Activated T-cell treated with anti-CD3 and anti-CD28 coated beads for 1 hour (primary cell): ENCODE results near the gene PSD4.

Experiments used
- DNase-seq: peaks from one replicate; pipeline ENCODE4 v3.0.0-alpha.2; 2020; ENCODE audit warnings: low read depth

Gene PSD4

DNA sequence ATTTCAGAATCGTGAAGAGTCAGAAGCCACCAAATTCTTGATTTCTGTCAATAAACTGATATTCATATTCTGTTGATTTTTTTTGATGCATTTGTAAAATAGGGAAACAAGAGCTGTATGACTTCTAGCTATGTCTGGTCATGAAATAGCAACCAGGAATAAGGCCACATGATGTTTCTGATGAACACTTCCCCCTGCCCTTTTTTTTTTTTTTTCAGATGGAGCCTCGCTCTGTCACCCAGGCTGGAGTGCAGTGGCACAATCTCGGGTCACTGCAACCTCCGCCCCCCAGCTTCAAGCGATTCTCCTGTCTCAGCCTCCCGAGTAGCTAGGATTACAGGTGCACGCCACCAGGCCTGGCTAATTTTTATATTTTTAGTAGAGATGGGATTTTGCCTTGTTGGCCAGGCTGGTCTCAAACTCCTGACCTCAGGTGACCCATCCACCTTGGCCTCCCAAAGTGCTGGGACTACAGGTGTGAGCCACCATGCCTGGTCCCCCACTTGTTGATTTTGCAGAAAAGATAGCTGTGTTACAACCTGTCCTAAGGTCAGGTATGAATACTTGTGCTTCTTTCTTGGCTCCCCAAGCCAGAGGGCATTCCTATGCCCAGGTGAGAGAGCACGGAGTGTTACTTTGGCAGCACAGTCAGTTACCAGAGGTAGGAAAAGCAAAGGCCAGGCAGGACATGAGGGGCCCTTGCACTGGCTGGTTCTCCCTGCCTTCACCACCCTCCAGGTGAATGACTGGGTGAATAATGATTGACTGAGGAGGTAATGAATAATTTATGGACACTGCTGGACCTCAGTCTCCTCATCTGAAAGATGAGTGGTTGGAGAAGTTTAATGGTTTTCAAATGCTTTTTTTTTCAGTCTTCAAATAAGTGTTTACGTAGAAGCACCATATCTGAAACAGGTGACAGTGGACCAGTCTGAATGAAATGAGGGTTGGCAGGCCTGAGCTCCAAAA, 65.4 kb downstream of the PSD4 start:
- DNase-seq: no peak

- DNase-seq: no peak
Measured at GRCh38 chr2:113240150-113240914, 66.6 kb downstream of the PSD4 start.

DNA sequence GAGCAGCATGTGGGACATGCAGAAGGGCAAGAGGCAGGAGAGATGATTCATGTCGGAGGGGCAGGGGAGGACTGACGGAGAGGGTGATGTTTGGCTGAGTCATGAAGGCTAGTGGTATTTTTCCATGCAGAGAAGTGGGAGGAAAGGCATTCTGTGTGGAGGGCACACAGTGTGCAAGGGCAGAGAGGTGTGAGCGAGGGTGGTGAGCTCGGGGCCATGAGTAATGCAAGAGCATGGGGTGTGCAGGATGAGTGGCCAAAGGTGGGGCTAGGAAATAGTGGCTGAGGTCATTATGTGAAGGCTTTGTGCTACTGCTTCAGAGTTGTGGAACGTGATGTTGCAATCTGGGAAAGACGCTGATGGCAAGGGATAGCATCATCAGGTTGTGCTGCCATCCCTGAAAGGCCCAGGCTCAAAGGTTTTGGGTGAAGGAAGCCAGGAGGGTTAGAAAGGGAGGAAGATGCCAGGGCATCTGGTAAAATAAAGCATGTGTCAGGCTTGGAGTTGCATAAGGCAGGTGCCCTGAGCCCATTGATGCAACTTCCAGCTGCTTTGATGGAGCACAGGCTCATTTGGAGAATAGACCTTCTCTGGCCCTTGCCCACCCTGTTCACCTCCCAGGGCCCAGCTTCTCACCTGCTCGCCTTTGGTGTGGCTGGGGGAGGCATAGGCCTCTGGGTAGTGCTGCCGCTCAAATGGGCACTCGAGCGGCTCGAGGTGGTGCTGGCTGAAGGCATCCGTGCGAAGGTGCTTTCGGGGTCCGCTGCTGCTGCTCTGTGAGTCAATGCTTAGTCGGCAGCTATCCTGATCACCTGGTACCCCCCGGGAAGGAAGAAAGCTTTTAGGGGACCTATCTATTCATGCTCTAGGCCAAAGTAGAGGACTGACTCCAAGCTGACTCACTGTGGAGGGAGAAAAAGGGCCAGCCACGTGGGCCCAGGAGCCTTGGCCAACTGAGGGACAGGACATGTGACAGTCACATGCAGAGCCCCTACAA, 67.4 kb downstream of the PSD4 start:
- no peak for DNase-seq

GRCh38 chr2:113242327-113242726, 68.6 kb downstream of the PSD4 start:
- DNase-seq: no peak

- DNase-seq: no peak
Measured at GRCh38 chr2:113245276-113245711, 71.5 kb downstream of the PSD4 start.

GRCh38 chr2:113246606-113247005, 72.8 kb downstream of the PSD4 start:
- no peak for DNase-seq

DNA sequence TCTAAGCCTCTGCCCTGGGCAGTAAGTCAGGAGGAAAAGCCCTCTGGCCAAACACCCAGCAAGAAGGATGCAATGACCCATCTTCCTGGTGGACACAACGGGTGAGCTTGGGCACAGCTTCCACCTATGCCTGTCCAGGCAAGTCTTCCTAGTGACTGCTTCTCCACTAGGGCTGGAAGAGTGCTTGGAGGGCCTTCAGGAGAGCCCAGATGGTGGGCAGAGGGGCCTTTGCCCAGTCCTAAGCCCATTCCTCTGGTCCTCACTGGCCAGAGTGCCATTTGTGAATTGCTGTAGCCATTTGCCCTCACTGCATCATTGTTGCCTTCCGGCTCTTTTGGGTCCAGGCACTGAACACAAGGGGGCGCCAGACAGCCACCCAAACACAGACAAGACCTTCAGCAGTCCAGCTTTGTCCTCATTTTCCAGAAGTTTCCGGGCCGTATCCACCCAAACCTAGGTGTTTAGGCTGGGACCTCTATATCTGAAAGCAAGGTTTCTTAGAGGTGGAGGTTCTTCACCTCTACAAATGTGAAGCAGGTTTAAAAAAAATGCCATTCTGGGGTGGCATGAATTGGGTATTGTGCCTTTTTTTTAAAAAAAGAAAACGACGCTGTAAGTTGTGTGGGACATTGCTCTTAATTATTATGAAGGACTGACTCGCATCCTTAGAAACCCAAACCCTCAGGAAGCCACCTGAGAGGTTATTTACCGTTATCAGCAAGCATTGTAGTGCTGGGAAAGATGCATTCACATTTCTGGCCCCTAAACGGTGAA, 75.4 kb downstream of the PSD4 start:
- DNase-seq: peak; percentile 71

DNA sequence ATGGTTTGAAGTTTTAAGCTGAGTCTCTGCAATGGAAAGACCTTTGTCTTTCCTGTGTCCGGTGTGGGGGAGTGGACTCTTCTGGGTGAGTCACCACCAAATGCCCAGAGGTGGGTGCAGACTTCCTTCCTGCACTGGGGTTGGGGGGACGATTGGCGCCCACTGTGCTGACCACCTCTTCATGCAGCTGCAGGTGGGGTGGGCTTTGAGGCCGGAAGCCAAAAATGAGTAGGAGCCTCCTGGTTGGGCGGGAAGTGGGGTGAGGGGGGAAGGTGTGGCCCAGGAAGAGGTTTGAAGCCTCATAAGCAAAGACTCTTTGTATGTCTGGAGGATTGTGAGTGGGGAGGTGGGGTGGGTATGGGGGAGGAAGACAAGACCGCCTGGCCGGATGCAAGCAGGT, 77.3 kb downstream of the PSD4 start:
- peak; percentile 16 for DNase-seq

DNA sequence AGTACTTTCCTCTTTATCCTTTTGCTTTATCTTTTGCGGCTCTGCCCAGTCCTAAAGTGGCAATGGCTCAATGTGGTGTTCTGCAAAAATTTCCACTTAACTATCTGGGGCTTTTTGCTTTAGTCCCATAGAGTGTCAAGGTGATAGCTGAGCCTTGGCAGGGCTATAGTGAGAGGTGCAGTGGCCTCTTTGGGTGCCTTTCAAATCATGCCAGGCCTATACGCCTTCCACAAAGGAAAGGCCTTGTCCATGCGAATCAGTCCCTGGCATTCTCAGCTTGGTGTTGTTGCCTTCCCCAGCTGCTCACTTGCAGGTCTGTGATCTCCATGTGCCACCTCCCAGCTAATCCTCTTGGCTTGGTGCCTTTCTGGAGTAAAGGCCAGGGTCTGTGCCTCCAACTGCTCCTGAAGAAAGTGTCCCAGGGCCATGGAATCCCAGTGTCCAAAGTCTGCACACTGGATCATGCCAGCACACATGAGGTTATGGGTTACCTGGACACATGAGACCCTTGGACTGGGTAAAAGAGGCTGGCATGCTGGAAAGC, 78.3 kb downstream of the PSD4 start:
- DNase-seq: no peak

GRCh38 chr2:113253453-113253852, 79.7 kb downstream of the PSD4 start:
- DNase-seq: no peak

DNA sequence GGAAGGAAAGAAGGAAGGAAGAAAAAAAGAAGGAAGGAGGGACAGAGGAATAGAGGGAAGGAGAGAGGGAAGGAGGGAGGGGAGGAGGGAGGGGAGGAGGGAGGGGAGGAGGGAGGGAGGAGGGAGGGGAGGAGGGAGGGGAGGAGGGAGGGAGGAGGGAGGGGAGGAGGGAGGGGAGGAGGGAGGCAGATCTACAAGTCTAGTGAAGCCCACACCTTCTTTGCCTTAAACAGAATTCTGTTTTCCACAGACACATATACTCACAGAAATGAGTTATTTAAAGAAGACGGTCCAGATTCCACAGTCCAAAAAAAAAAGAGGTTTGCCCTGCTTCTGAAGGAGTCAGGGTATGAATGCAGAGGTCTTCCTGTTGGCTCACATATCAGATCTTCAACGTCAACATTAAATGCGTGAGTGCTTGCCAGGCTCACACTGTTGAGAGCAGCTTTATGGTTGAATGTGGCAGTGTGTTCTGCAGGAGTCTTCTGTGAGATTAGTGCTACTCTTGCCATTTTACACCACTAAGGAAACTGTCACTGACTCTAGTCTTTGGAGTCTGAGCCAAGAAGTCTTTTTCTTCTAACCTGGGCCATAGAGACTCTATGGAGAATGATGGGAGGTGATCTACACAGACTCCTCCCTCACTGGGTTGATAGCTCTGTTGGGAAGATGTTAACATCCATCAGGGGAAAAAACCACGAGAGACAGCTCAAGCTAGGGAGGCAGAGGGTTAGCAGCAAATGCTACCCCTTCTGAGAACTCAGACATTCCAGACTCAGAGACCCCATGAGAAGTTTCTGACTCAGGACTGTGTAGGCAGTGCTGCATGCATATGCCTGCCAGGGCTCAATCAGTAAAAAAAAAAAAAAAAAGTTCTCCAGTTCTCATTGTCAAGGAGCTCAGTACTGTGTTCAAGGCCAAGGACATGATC, 81.6 kb downstream of the PSD4 start:
- DNase-seq: no peak

DNA sequence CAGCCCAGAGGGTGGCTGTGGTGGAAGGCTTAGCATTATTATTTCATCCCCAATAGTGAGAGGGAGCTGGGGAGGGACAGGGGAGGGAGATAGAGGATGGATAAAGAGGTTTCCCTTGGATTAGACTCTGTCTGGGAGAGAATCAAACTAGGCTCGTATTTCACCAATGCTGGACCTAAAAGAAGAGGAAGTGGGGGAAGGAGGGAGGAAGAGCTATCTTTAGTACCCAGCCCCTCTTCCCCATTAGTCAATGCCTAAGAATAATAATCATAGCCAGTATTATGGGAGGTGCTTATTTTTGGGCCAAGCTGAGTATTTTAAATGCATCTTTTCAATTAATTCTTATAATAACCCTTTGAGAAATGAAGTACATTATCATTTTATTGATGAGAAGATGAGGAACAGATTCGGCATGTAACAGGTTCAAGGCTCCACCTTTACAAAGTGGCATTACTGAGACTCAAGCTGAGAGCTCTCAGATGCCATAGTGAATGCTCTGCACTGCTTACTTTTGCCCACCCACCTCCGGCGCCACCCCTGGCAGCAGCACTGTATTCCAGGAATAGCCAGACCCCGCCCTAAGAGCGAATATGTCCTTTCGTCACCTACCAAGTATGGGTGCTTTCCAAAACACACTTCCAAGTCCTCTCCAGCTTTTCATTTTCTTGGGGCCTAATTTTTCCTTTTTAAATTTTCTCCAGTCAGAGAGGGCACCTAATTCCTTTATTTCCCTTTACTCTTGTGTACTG, 83.9 kb downstream of the PSD4 start:
- no peak for DNase-seq

DNA sequence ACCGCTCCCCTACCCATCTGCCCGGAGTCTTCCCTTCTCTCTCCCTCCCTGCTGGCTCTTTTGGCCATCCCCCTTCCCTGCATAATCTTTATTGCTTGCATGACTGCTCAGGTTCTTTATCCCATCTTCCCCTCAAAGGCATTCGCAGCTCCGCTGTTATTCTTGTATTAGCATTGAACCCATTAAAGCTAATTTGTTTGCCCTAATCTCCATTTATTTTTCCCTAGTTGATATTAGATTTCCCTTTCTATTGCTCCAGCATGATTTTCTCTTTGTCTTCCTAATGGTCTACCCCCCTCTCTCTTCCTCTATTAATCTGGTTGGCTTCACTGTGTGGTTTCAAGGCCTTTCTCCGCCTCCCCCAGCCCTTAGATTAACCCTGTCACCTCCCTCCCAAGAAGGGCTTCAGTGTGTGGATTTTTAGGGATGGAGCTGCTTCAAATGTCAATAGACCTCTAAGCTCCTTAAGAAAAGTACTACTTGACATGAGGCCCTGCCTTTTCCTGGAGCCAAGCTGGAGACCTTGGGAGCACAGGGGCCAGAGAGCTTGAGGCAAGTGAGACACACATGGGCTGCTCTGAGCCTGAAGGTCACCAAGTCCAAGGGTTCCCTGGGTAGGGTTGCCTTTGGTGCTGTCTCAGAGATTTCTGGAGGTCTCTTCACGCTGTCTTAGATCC, 84.8 kb downstream of the PSD4 start:
- no peak for DNase-seq
